ENCODE results near the gene SELENON.

- TF ChIP-seq, protein P1, sequence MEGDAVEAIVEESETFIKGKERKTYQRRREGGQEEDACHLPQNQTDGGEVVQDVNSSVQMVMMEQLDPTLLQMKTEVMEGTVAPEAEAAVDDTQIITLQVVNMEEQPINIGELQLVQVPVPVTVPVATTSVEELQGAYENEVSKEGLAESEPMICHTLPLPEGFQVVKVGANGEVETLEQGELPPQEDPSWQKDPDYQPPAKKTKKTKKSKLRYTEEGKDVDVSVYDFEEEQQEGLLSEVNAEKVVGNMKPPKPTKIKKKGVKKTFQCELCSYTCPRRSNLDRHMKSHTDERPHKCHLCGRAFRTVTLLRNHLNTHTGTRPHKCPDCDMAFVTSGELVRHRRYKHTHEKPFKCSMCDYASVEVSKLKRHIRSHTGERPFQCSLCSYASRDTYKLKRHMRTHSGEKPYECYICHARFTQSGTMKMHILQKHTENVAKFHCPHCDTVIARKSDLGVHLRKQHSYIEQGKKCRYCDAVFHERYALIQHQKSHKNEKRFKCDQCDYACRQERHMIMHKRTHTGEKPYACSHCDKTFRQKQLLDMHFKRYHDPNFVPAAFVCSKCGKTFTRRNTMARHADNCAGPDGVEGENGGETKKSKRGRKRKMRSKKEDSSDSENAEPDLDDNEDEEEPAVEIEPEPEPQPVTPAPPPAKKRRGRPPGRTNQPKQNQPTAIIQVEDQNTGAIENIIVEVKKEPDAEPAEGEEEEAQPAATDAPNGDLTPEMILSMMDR (IDR thresholded peaks at IDR 0.05) = no peak
- no peak for TF ChIP-seq POLR2A (IDR thresholded peaks at IDR 0.05)
Measured at GRCh38 chr1:25774921-25775771, 24.8 kb upstream of the SELENON start.
